NOMO-1 treated with DMSO at 0.1 percent for 48 hours (cell line): ENCODE measurements around the gene DYNLT2B.
"Not testable (repeated sequence)": the region's sequence is repeated elsewhere in the genome, so short reads cannot be mapped to it uniquely, and the experiment has no call there.

ENCODE experiments used
- DNase-seq: peaks from one replicate; lab custom pipeline; 2025; ENCODE audit not compliant: unreplicated experiment; lab: John Stamatoyannopoulos, UW

DYNLT2B gene

GRCh38 chr3:196274585-196274984 lies 43.5 kb downstream of the DYNLT2B start:
- DNase-seq = peak; percentile 82

DNA sequence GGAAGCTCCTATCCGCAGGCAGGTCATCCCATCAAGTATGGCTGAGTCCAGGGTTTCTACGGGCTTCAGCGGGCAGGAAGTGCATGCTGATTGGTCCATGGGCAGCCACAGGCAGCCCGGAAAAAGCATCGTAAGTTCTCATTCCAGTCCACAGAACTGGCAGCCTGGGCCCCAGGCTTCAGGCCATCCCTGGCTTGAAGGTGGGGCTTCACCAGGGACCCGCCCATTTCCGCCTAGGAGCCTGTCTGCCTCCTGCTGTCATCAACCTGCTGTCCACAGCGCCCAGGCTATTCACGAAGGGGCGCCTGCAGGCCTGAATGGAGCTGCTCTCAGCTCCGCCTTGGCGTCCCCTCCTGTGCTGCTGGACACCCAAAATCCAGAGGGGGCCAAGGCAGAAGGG lies 44.4 kb downstream of the DYNLT2B start:
- no peak for DNase-seq

GRCh38 chr3:196272826-196273225 lies 45.2 kb downstream of the DYNLT2B start:
- DNase-seq = no peak

- DNase-seq = no peak
Measured at GRCh38 chr3:196270499-196270898, 47.5 kb downstream of the DYNLT2B start.

GRCh38 chr3:196268284-196269163 lies 49.5 kb downstream of the DYNLT2B start:
- peak; percentile 52 for DNase-seq

DNA sequence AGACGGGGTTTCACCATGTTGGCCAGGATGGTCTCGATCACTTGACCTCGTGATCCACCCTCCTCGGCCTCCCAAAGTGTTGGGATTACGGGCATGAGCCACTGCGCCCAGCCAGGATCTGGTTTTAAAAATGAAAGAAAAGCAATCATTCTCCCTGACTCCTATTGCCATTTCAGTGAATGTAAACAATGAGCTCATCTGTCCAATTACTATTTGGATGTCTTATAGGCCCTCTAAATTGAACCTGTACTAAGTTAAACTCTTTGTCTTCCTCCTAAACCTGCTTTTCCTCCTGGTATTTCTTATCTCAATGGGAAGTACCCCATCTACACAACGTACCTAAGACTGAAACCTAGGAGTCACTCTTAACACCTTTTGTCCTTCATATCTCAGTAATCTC lies 54.2 kb downstream of the DYNLT2B start:
- no peak for DNase-seq

DNA sequence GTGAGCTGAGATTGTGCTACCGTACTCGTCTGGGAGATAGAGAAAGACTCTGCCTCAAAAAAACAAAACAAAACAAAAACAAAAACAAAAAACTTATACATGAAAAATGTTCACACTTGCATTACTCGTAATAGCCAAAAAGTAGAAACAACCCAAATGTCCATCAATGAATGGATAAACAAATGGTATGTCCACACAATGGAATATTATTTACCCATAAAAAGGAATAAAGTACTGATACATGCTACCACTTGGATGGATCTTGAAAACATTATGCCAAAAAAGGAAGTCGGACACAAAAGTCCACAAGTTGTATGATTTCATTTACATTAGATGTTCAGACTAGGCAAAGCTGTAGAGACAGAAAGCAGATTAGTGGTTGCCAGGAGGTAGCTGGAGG lies 57.3 kb downstream of the DYNLT2B start:
- no peak for DNase-seq

GRCh38 chr3:196255776-196256175 lies 62.3 kb downstream of the DYNLT2B start:
- DNase-seq = no peak

GRCh38 chr3:196254376-196255283 lies 63.4 kb downstream of the DYNLT2B start:
- no peak for DNase-seq

DNA sequence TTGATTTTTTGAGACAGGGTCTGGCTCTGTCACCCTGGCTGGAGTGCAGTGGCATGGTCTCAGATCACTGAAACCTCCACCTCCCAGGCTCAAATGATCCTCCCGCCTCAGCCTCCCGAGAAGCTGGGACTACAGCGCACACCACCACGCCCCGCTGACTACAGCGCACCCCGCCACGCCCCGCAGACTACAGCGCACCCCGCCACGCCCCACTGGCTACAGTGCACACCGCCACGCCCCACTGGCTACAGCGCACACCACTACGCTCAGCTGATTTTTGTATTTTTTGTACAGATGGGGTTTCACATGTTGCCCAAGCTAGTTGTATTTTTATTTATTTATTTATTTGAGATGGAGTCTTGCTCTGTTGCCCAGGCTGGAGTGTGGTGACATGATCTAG lies 66.1 kb downstream of the DYNLT2B start:
- no peak for DNase-seq

GRCh38 chr3:196246612-196247308 lies 71.3 kb downstream of the DYNLT2B start:
- DNase-seq = peak; percentile 99

DNA sequence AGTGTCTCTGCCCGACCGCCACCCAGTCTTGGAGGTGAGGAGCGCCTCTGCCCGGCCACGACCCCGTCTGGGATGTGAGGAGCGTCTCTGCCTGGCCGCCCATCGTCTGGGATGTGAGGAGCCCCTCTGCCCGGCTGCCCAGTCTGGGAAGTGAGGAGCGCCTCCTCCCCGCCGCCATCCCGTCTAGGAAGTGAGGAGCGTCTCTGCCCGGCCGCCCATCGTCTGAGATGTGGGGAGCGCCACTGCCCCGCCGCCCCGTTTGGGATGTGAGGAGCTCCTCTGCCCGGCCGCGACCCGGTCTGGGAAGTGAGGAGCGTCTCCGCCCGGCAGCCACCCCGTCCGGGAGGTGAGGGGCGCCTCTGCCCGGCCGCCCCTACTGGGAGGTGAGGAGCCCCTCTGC lies 73.9 kb downstream of the DYNLT2B start:
- DNase-seq = not testable (repeated sequence)

DNA sequence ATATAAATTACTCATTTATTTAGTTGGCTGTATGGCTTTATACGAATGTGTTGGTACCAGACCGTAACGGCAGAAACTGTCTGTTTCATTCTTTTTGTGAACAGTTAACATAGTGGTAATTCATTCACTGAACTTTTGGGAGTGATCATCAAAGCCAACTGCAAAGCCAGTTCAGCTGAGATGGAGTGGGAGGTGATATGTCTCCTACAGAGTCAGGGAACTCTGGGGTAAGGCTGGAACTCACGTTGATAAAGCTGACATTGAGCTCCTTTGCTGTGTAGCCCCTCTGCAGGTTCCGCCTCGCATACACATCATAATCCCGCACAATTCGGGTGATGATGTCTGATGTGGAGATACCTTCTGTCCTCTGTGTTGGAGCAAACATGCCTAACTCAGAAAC lies 76.3 kb downstream of the DYNLT2B start:
- DNase-seq = no peak
